DMS153 treated with DMSO at 0.1 percent for 48 hours (cell line): ENCODE measurements around the gene WDR54.
"Not testable (repeated sequence)": the region's sequence is repeated elsewhere in the genome, so short reads cannot be mapped to it uniquely, and the experiment has no call there.

ENCODE experiments used
- DNase-seq: peaks from one replicate; lab custom pipeline; 2025; ENCODE audit not compliant: unreplicated experiment; lab: John Stamatoyannopoulos, UW

Gene WDR54

GRCh38 chr2:74401891-74402290, 19.6 kb upstream of the WDR54 start:
- DNase-seq: no peak

- no peak for DNase-seq
Measured at GRCh38 chr2:74406035-74406434, 15.5 kb upstream of the WDR54 start.

GRCh38 chr2:74407682-74408081, 13.8 kb upstream of the WDR54 start:
- DNase-seq: no peak

GRCh38 chr2:74413001-74413698, 8.4 kb upstream of the WDR54 start:
- DNase-seq: no peak

GRCh38 chr2:74414441-74414840, 7.1 kb upstream of the WDR54 start:
- no peak for DNase-seq

GRCh38 chr2:74414881-74415761, 6.4 kb upstream of the WDR54 start:
- no peak for DNase-seq

GRCh38 chr2:74415762-74416395, 5.7 kb upstream of the WDR54 start:
- DNase-seq: no peak

- DNase-seq: no peak
Measured at GRCh38 chr2:74416778-74417177, 4.8 kb upstream of the WDR54 start.

GRCh38 chr2:74417197-74417596, 4.3 kb upstream of the WDR54 start:
- DNase-seq: no peak

GRCh38 chr2:74417763-74418162, 3.8 kb upstream of the WDR54 start:
- DNase-seq: no peak

- no peak for DNase-seq
Measured at GRCh38 chr2:74418312-74418711, 3.2 kb upstream of the WDR54 start.

GRCh38 chr2:74419345-74419744, 2.2 kb upstream of the WDR54 start:
- DNase-seq: no peak

GRCh38 chr2:74420006-74420405, 1.5 kb upstream of the WDR54 start:
- DNase-seq: no peak

- DNase-seq: not testable (repeated sequence)
Measured at GRCh38 chr2:74420443-74421103, 957 bp upstream of the WDR54 start.

GRCh38 chr2:74423231-74424095, 1.9 kb downstream of the WDR54 start:
- no peak for DNase-seq

- no peak for DNase-seq
Measured at GRCh38 chr2:74424139-74424992, 2.8 kb downstream of the WDR54 start.

- no peak for DNase-seq
Measured at GRCh38 chr2:74424995-74425406, 3.5 kb downstream of the WDR54 start.

- no peak for DNase-seq
Measured at GRCh38 chr2:74425523-74425922, 4.0 kb downstream of the WDR54 start.

GRCh38 chr2:74426181-74426758, 4.7 kb downstream of the WDR54 start:
- DNase-seq: no peak
